AG04450 (cell line): Measurements from ENCODE around the gene KCNN4. TPM values are rescaled to one million over a fixed set of nuclear protein-coding genes. Genes with fewer than 3 reads are reported as not detected.
"Not testable (repeated sequence)": the region's sequence is repeated elsewhere in the genome, so short reads cannot be mapped to it uniquely, and the experiment has no call there.

ENCODE experiments used
- CTCF ChIA-PET: fragments of 300-600, 350-600 bp; formaldehyde crosslinking; extraction: SDS; loops from one replicate; lab custom pipeline; 2022; ENCODE audit warnings: antibody characterized with exemption, inconsistent platforms; lab: Charles Lee
- POLR2A ChIA-PET: fragments of 350-600 bp; formaldehyde crosslinking; extraction: SDS; loops from one replicate; lab custom pipeline; 2021; ENCODE audit warnings: antibody characterized with exemption, inconsistent platforms; lab: Yijun Ruan, JAX
- DNase-seq: peaks from one replicate; pipeline ENCODE4 v3.0.0-alpha.2; 2011; ENCODE audit warnings: low read depth, low spot score
- H3K27ac ChIP-seq: one replicate; pipeline ENCODE4 v1.5.1; 2012; ENCODE audit warnings: low read depth, low read length, control low read depth
- H3K27me3 ChIP-seq: one replicate; pipeline ENCODE4 v1.6.0; 2012; ENCODE audit warnings: low read length; ENCODE audit not compliant: control insufficient read depth, insufficient read depth
- H3K4me3 ChIP-seq: 2 replicates; pipeline ENCODE4 v1.5.1; 2011; ENCODE audit warnings: mild to moderate bottlenecking, low read depth, low read length, control low read depth
- H3K9me3 ChIP-seq: 2 replicates; pipeline ENCODE4 v1.5.1; 2012; ENCODE audit warnings: low read length; ENCODE audit not compliant: control insufficient read depth, insufficient read depth
- polyA plus RNA-seq: library from polyadenylated mRNA; depleted of rRNA; stranded (reverse); fragments of >200 nt; gene quantifications from 2 replicates; pipeline ENCODE4 v1.2.3, GENCODE V29; 2011
- TF ChIP-seq, protein P1 (sequence below): IDR thresholded peaks from 2 replicates; pipeline ENCODE4 v1.5.1; 2011; ENCODE audit warnings: low read depth, low read length, control low read depth, inconsistent platforms

The KCNN4 gene
- polyA plus RNA-seq, 1 experiment: 0.12 TPM

GRCh38 chr19:43767818-43768217 is 13.0 kb downstream of the KCNN4 start:
- TF ChIP-seq, protein P1, sequence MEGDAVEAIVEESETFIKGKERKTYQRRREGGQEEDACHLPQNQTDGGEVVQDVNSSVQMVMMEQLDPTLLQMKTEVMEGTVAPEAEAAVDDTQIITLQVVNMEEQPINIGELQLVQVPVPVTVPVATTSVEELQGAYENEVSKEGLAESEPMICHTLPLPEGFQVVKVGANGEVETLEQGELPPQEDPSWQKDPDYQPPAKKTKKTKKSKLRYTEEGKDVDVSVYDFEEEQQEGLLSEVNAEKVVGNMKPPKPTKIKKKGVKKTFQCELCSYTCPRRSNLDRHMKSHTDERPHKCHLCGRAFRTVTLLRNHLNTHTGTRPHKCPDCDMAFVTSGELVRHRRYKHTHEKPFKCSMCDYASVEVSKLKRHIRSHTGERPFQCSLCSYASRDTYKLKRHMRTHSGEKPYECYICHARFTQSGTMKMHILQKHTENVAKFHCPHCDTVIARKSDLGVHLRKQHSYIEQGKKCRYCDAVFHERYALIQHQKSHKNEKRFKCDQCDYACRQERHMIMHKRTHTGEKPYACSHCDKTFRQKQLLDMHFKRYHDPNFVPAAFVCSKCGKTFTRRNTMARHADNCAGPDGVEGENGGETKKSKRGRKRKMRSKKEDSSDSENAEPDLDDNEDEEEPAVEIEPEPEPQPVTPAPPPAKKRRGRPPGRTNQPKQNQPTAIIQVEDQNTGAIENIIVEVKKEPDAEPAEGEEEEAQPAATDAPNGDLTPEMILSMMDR: no peak
- H3K4me3 ChIP-seq: no peak overlapping the region
- peaks cover 3% of the 10 kb centered on the region for H3K27me3 ChIP-seq
- CTCF ChIA-PET: interaction anchor here (1.4 to 4.0 kb wide), 4 partner anchors 11 to 41 kb away, joined by 3 to 30 read pairs (median 5); partner anchors contain the start of gene SMG9
- DNase-seq: no peak
- no peaks in the 10 kb centered on the region for H3K9me3 ChIP-seq
- H3K27ac ChIP-seq: no peak overlapping the region
- POLR2A ChIA-PET: interaction anchor here (2.0 kb wide), 1 partner anchor 13 kb away, joined by 5 read pairs; the partner anchor contains the start of gene SMG9

DNA sequence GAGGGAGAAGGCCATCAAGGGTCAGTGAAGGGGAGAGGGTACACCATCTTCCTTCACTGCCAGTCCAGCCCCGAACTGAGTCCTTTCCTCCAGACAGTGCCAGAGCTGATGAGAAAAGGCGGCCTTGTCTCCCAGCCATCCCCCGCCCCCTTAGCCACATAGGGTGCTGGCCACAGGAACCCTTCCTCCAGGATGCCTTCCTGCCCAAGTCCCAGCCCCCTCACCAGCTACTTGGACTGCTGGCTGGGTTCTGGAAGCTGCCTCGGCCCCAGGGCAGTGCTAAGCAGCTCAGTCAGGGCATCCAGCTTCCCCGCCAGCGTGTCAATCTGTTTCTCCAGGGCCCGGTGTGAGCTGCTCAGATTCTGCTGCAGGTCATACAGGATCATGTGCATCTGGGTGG is 13.5 kb downstream of the KCNN4 start:
- ChIA-PET CTCF (interaction anchor here (1.4 to 4.0 kb wide), 3 partner anchors 11 to 41 kb away, joined by 3 to 30 read pairs (median 7); partner anchors contain the start of gene SMG9), POLR2A (interaction anchor here (2.0 kb wide), 1 partner anchor 13 kb away, joined by 5 read pairs; the partner anchor contains the start of gene SMG9)
- H3K9me3 ChIP-seq: no peaks in the 10 kb centered on the region
- H3K4me3 ChIP-seq: no peak overlapping the region
- H3K27ac ChIP-seq: no peak overlapping the region
- DNase-seq: no peak
- TF ChIP-seq, protein P1: no peak
- peaks cover 3% of the 10 kb centered on the region for H3K27me3 ChIP-seq

- no peaks in the 10 kb centered on the region for H3K27me3 ChIP-seq
- ChIA-PET POLR2A (interaction anchor here (2.0 kb wide), 1 partner anchor 12 kb away, joined by 5 read pairs; the partner anchor contains the start of gene SMG9), CTCF (interaction anchor here (0.9 to 4.0 kb wide), 10 partner anchors 9 to 42 kb away, joined by 3 to 30 read pairs (median 4); partner anchors contain the start of gene SMG9)
- H3K4me3 ChIP-seq: no peak overlapping the region
- DNase-seq: no peak
- H3K9me3 ChIP-seq: no peaks in the 10 kb centered on the region
- no peak overlapping the region for H3K27ac ChIP-seq
- TF ChIP-seq, protein P1: no peak
Observed at GRCh38 chr19:43766755-43767043, 14.1 kb downstream of the KCNN4 start.

- peak overlapping the region; percentile 89 for H3K27ac ChIP-seq
- no peak overlapping the region for H3K4me3 ChIP-seq
- POLR2A ChIA-PET: interaction anchor here (0.6 to 1.6 kb wide), 6 partner anchors 8 to 333 kb away, joined by 3 to 14 read pairs (median 4); partner anchors contain the start of gene SMG9
- no peaks in the 10 kb centered on the region for H3K9me3 ChIP-seq
- TF ChIP-seq, protein P1: no peak
- peak; percentile 81 for DNase-seq
- CTCF ChIA-PET: interaction anchor here (0.7 to 4.0 kb wide), 10 partner anchors 9 to 97 kb away, joined by 3 to 30 read pairs (median 6); partner anchors contain the start of gene SMG9
- no peaks in the 10 kb centered on the region for H3K27me3 ChIP-seq
Observed at GRCh38 chr19:43765109-43765876, 15.5 kb downstream of the KCNN4 start.

- ChIA-PET POLR2A (interaction anchor here (0.7 to 1.6 kb wide), 5 partner anchors 8 to 96 kb away, joined by 3 to 14 read pairs (median 5); partner anchors contain the start of gene SMG9), CTCF (interaction anchor here (1.2 to 4.0 kb wide), 6 partner anchors 8 to 96 kb away, joined by 4 to 30 read pairs (median 6); partner anchors contain the start of gene SMG9)
Observed at GRCh38 chr19:43764684-43765083, 16.1 kb downstream of the KCNN4 start.

More at GRCh38 chr19:43764684-43765083, 16.1 kb downstream of the KCNN4 start:
- H3K9me3 ChIP-seq, H3K4me3 ChIP-seq, H3K27me3 ChIP-seq, DNase-seq: not testable (repeated sequence)
- H3K27ac ChIP-seq: peak overlapping the region; percentile 88
